Measurements from ENCODE around the gene CREBBP.

CREBBP gene

DNA sequence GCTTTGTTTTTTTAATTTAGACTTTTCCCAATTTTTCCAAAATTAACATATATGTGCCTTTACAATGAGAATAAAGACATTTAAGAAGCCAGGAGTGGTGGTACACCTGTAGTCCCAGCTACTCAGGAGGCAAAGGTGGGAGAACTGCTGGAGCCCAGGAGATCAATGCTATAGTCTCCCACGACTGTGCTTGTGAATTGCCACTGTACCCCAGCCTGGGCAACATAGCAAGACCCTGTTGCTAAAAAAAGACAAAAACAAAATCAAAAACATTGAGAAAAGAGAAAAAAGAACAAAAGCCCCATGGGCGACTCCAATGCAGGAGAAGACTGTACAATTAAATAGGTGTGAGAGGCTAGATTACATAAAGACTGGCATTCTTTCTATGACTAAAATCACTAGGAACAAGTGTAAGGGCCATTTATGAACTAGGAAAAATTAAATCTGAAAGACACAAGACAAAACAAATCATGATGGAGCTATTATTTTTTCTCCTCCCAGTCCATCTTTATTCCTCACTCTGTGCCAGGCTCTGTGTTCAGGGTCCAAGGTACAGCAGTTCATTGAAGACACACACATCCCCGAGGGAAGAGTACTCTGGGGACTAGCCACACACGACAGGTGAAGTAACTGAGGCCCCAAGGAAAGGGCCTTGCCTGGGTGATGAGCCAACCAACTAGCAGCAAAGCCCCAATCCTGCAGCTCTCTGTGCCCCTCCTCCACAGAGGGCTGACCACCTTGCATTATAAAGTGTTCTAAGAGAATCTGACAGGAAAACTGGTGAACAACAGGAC lies 79.8 kb downstream of the CREBBP start:
- Histone ChIP-seq H3K36me3 (no peaks in the 10 kb centered on the region; the same call in 1 of the 2 replicates), H3K9me3 (no peaks in the 10 kb centered on the region), H3K4me1 (no peaks in the 10 kb centered on the region), H3K4me3 (ENCODE audit: low read depth, low read length) (no peak overlapping the region), H3K27me3 (no peaks in the 10 kb centered on the region)
- no peak for TF ChIP-seq CTCF (IDR thresholded peaks at IDR 0.05; ENCODE audit: low read depth, low read length)
- DNase-seq, result no peak

- Histone ChIP-seq H3K4me1 (no peaks in the 10 kb centered on the region), H3K9me3 (no peaks in the 10 kb centered on the region), H3K27me3 (no peaks in the 10 kb centered on the region), H3K4me3 (ENCODE audit: low read depth, low read length) (no peak overlapping the region), H3K36me3 (no peaks in the 10 kb centered on the region; the same call in 1 of the 2 replicates)
- no peak for TF ChIP-seq CTCF (IDR thresholded peaks at IDR 0.05; ENCODE audit: low read depth, low read length)
- no peak for DNase-seq
Measured at GRCh38 chr16:3800019-3800418, 80.5 kb downstream of the CREBBP start.

DNA sequence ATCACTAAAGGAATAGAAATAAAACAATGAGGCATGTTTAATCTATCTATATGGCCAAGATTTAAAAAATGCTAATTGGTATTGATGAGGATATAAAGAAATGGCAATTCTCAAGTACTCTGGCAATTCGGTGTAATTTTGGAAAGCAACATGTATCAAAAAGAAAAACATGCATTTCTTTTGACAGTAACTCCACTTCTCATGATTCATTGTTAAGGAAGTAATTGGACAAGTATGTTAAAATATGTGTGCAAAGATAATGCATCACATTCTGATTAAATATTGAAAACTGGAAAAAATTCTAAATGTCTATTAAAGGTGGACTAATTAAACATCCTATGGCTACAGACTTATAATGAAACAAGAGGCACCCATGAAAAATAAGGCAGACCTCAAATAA lies 81.2 kb downstream of the CREBBP start:
- no peaks in the 10 kb centered on the region for H3K27me3 ChIP-seq
- TF ChIP-seq CTCF (IDR thresholded peaks at IDR 0.05; ENCODE audit: low read depth, low read length), result no peak
- no peak for DNase-seq
- no peak overlapping the region for H3K4me3 ChIP-seq (ENCODE audit: low read depth, low read length)
- no peaks in the 10 kb centered on the region for H3K4me1 ChIP-seq
- H3K36me3 ChIP-seq, result no peaks in the 10 kb centered on the region; the same call in 1 of the 2 replicates
- no peaks in the 10 kb centered on the region for H3K9me3 ChIP-seq

GRCh38 chr16:3798838-3799237 lies 81.7 kb downstream of the CREBBP start:
- Histone ChIP-seq H3K9me3 (no peaks in the 10 kb centered on the region), H3K36me3 (no peaks in the 10 kb centered on the region), H3K4me1 (no peaks in the 10 kb centered on the region), H3K4me3 (ENCODE audit: low read depth, low read length) (no peak overlapping the region), H3K27me3 (no peaks in the 10 kb centered on the region)
- no peak for TF ChIP-seq CTCF (IDR thresholded peaks at IDR 0.05; ENCODE audit: low read depth, low read length)
- no peak for DNase-seq

- Histone ChIP-seq H3K9me3 (no peaks in the 10 kb centered on the region), H3K36me3 (no peaks in the 10 kb centered on the region), H3K4me1 (no peaks in the 10 kb centered on the region), H3K4me3 (ENCODE audit: low read depth, low read length) (no peak overlapping the region), H3K27me3 (no peaks in the 10 kb centered on the region)
- TF ChIP-seq CTCF (IDR thresholded peaks at IDR 0.05; ENCODE audit: low read depth, low read length), result no peak
- no peak for DNase-seq
Measured at GRCh38 chr16:3797904-3798811, 82.4 kb downstream of the CREBBP start.
